Right renal cortex interstitium (tissue), 3 donors: Measurements from ENCODE around the gene ATP6V1D. TPM values are rescaled to one million over a fixed set of nuclear protein-coding genes. Genes with fewer than 3 reads are reported as not detected.

ENCODE experiments used
- polyA plus RNA-seq, 3 donors: library from polyadenylated mRNA; unstranded; fragments of 120-200 nt; gene quantifications; one replicate each; pipeline ENCODE4 v1.2.1, GENCODE V29; 2013; ENCODE audit not compliant: insufficient read length in 3 of 3

Gene ATP6V1D
- polyA plus RNA-seq, 3 donors = 178 to 187 (median 179) TPM

Other genes starting within 250 kb of the ATP6V1D start
- gene GARIN2, start 170.4 kb downstream of the ATP6V1D start, polyA plus RNA-seq = under 1 TPM; 0.40 to 0.82 (median 0.64) TPM
- 100 to 1,000 TPM; 118 to 160 (median 143) TPM for gene PALS1, start 118.4 kb downstream of the ATP6V1D start, polyA plus RNA-seq
- 100 to 1,000 TPM; 110 to 115 (median 113) TPM for gene EIF2S1, start 524 bp upstream of the ATP6V1D start, polyA plus RNA-seq
- 1 to 10 TPM; 1.9 to 2.4 (median 2.0) TPM for gene PLEK2, start 52.4 kb upstream of the ATP6V1D start, polyA plus RNA-seq
- 1 to 10 TPM; 2.6 to 3.4 (median 3.0) TPM for gene TMEM229B, start 128.9 kb upstream of the ATP6V1D start, polyA plus RNA-seq
- 10 to 100 TPM; 37.5 to 44.3 (median 40.1) TPM for gene PLEKHH1, start 173.5 kb upstream of the ATP6V1D start, polyA plus RNA-seq
- gene PIGH, start 240.5 kb upstream of the ATP6V1D start, polyA plus RNA-seq = 10 to 100 TPM; 44.7 to 48.9 (median 44.9) TPM